ENCODE data around the gene ATP6AP2.
"Not testable (repeated sequence)": the region's sequence is repeated elsewhere in the genome, so short reads cannot be mapped to it uniquely, and the experiment has no call there.

The ATP6AP2 gene

GRCh38 chrX:40580537-40581335 lies at the start of gene ATP6AP2:
Gene ATP6AP2 (plus strand): TSS chrX:40580970. CDS start chrX:40581066, 96 bp downstream.
- peak; percentile 79 for DNase-seq

- DNase-seq, result no peak
Measured at GRCh38 chrX:40531056-40531826, 49.5 kb upstream of the ATP6AP2 start.

DNA sequence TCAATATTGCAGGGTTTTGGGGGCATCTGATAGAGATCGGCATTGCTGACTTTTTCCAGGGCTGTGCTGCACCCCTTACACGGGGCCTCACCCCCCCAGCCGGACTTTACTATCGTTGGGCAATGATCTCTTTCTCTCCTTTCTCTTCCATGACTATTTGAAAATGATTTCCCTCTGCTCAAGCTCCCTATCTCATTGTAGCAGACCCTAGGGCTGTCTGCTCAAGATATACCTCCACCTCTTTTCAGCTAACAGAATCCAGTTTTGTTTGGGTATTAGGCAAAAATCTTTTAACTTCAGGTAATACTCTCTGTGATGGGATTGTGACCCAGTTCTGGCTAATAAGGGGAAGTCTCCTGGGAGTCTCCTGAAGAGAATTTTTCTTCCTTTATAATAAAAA lies 43.5 kb upstream of the ATP6AP2 start:
- DNase-seq, result no peak

GRCh38 chrX:40538406-40538805 lies 42.4 kb upstream of the ATP6AP2 start:
- DNase-seq, result no peak

GRCh38 chrX:40539214-40540142 lies 41.3 kb upstream of the ATP6AP2 start:
- DNase-seq, result peak; percentile 50

DNA sequence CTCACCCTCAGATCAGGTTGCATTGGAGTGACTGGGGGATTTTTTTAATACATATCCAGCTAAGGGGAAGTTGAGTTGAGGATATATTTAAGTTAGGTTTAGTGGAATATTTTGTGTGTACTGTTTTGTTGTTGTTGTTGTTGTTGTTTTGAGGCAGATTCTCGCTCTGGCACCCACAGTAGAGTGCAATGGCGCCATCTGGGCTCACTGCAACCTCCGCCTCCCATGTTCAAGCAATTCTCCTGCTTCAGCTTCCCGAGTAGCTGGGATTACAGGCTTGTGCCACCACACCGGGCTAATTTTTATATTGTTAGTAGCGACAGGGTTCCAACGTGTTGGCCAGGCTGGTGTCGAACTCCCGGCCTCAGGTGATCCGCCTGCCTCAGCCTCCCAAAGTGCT lies 38.6 kb upstream of the ATP6AP2 start:
- DNase-seq, result no peak

- DNase-seq, result no peak
Measured at GRCh38 chrX:40542972-40543371, 37.8 kb upstream of the ATP6AP2 start.

DNA sequence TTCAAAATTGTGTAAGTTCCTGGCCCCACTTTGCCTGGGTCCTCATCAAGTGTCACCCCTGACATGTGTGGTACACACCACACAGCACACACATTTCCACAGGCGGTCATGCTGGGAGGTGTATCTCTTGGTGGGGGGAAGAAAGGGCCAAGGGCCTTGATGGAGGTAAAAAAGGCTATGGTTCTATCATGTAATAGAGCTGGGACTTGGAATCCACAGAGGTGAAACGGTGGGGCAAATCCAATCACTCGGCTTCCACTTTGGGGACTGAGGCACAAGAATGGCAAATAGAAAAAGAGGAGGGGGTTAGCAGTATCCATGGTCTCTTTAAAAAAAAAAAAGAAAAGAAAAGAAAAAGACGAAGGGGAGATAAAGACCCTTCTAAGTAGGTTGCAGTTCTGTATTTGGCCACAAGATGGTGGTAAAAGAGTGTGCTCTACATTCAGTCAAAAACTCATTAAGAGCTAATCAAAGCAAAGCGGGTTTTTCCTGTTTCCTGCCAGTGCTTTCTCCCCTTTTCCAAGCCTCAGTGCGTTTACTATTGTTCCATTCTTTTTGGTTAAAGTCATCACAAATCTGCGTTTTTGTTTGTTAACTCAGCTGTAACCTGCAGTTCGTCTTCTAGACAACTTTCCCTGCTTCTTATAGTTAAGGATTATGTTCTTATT lies 37.0 kb upstream of the ATP6AP2 start:
- DNase-seq, result no peak

- no peak for DNase-seq
Measured at GRCh38 chrX:40544343-40545266, 36.2 kb upstream of the ATP6AP2 start.

DNA sequence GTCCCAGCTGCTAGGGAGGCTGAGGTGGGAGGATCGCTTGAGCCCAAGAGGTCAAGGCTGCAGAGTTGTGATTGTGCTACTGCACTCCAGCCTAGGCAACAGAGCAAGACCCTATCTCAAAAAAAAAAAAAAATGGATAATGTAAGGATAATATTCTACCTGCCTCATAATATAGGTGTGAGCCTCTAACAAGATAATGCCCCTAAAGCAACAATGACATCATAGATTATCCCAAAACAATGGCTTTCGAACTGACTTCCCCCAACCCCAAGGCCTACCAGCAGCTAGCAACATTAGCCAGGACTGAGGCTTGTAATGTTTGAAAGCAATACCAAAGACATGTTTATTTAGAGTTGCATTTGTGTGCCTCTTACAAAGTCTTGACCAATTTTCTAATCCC lies 33.9 kb upstream of the ATP6AP2 start:
- DNase-seq, result no peak

- no peak for DNase-seq
Measured at GRCh38 chrX:40550066-40550465, 30.7 kb upstream of the ATP6AP2 start.

DNA sequence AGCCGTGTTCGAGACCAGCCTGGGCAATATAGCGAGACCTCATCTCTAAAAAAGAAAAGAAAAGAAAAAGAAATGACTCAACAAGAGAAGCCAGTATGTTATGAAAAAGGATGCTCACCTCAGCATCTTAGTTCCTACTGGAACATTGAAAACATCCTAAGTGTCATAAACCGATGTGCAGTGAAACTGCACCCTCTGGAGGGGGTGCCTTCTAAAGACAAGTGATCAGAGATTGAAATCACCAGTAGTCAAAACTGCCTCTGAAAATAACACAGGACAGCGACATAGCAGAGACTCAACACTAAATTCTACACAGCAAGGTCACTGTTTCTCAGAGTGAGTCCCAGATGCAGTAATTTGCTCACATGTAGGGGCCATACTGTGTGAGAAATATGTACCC lies 28.0 kb upstream of the ATP6AP2 start:
- DNase-seq, result no peak

DNA sequence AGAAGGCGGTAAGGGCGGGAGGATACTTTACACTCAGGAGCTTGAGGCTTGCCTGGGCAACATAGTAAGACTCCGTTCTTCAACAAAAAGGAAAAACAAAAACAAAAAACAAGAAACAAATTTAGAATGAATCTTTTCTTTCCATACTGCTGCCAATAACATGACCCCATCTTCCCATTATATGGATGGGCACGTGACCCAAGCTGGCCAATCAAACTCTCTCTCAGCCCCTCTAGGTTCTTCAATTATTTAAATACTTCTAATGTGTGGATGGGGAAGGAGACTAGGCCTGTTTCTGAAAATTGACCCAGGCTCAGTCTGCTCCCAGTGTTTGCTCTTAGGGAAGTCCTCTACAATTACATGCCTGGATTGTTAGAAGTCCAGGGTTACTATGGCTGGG lies 22.2 kb upstream of the ATP6AP2 start:
- no peak for DNase-seq

DNA sequence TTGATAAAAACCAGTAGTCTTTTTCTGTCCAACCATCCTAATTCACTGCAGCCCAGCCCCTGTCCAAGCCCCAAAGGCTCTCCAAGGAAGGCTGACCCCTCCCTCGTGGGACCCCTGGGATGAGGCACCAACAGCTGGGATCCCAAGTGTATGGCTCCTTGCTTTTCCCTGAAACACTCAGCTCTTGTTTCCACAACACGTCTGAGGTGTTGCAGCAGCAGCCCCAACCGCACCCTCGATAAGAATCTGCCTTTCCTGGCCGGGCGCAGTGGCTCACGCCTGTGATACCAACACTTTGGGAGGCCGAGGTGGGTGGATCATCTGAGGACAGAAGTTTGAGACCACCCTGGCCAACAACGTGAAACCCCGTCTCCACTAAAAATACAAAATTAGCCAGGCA lies 17.0 kb upstream of the ATP6AP2 start:
- no peak for DNase-seq

GRCh38 chrX:40564447-40564846 lies 16.3 kb upstream of the ATP6AP2 start:
- DNase-seq, result no peak

GRCh38 chrX:40570346-40571093 lies 10.2 kb upstream of the ATP6AP2 start:
- no peak for DNase-seq

GRCh38 chrX:40571164-40571563 lies 9.6 kb upstream of the ATP6AP2 start:
- DNase-seq, result not testable (repeated sequence)

GRCh38 chrX:40571600-40571999 lies 9.2 kb upstream of the ATP6AP2 start:
- no peak for DNase-seq

DNA sequence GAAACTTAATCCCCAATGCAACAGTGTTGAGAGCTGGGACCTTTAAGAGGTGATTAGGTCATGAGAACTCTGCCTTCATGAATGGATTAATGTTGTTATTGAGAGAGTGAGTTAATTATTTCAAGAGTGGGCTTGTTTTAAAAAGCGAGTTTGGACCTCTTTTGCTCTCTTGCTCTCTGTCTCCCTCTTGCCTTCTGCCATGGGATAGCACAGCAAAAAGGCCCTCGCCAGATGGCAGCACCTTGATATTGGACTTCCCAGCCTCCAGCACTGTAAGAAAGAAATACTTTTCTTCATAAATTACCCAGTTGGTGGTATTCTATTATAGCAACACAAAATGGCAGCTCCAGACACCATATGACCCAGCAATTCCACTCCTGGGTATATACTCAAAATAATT lies 7.0 kb upstream of the ATP6AP2 start:
- DNase-seq, result no peak

DNA sequence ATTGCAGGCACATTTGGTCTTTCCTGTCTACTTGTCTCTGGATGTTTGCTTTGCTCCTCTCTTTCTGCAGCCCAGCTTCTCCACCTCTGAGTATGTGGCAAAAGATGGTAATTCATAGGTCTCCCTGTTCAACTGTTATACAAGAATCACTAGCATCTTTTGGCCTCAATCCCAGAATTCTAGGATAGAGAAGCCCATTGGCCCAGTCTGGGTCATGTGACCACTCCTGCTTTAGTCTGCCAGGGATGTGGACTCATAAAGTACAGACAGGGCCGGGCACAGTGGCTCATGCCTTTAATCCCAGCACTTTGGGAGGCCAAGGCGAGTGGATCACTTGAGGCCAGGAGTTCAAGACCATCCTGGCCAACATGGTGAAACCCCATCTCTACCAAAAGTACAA lies 5.4 kb upstream of the ATP6AP2 start:
- DNase-seq, result not testable (repeated sequence)

GRCh38 chrX:40576291-40576690 lies 4.5 kb upstream of the ATP6AP2 start:
- DNase-seq, result no peak

All from activated CD4-positive, alpha-beta T cell treated with anti-CD3 and anti-CD28 coated beads for 1 hour (primary cell).